SK-N-SH (cell line): ENCODE data around the gene WBP11. TPM values are rescaled to one million over a fixed set of nuclear protein-coding genes. Genes with fewer than 3 reads are reported as not detected.

ENCODE experiments used
- CTCF ChIA-PET: fragments of 300-600, 350-600 bp; formaldehyde crosslinking; extraction: SDS; loops from one replicate; lab custom pipeline; 2021; lab: Yijun Ruan, JAX
- POLR2A ChIA-PET: fragments of 350-600 bp; sonication (Branson Sonifier 250); formaldehyde crosslinking; extraction: SDS; loops from one replicate; lab custom pipeline; 2020; ENCODE audit warnings: antibody characterized with exemption, inconsistent platforms; lab: Yijun Ruan, JAX
- DNase-seq: peaks from one replicate; pipeline ENCODE4 v3.0.0; 2012
- H2AFZ ChIP-seq: fragments of 200-600 bp; sonication (generic); 2 replicates; pipeline ENCODE4 v1.8.1; 2016; ENCODE audit warnings: antibody characterized with exemption, mild to moderate bottlenecking, low read depth
- H3F3A ChIP-seq: fragments of 200-600 bp; sonication (generic); replicated peaks from 2 replicates; pipeline ENCODE3; 2016; ENCODE audit warnings: antibody characterized with exemption, mild to moderate bottlenecking; ENCODE audit not compliant: insufficient read depth
- H3K27ac ChIP-seq, 2 experiments: fragments of 200-500 bp in 1 of 2; fragments of 200-600 bp in 1 of 2; sonication (Bioruptor generic) in 1 of 2; sonication (generic), shearing (Covaris generic) in 1 of 2; 2 replicates each; pipeline versions ENCODE4 v1.5.1 to v1.6.1; 2014 to 2016; ENCODE audit warnings: low read depth in 2 of 2, inconsistent platforms in 1 of 2, low read length in 1 of 2, mild to moderate bottlenecking in 1 of 2, mixed read lengths in 1 of 2
- H3K27me3 ChIP-seq: fragments of 200-600 bp; sonication (generic), shearing (Covaris generic); 2 replicates; pipeline ENCODE4 v1.6.1; 2016; ENCODE audit warnings: mixed run types; ENCODE audit not compliant: insufficient read depth
- H3K36me3 ChIP-seq, 2 experiments: fragments of 200-500 bp in 1 of 2; fragments of 200-600 bp in 1 of 2; sonication (Bioruptor generic) in 1 of 2; sonication (generic) in 1 of 2; replicated peaks in 1 of 2; 2 replicates each; pipeline versions ENCODE3 to v1.5.1; 2014 to 2016; ENCODE audit warnings: low read length in 1 of 2, mild to moderate bottlenecking in 1 of 2; ENCODE audit not compliant: insufficient read depth in 2 of 2, control insufficient read depth in 1 of 2
- H3K4me1 ChIP-seq, 2 experiments: fragments of 200-500 bp in 1 of 2; fragments of 200-600 bp in 1 of 2; sonication (Bioruptor generic) in 1 of 2; sonication (generic), shearing (Covaris generic) in 1 of 2; 2 replicates each; pipeline versions ENCODE4 v1.5.1 to v1.6.1; 2014 to 2016; ENCODE audit warnings: low read depth in 1 of 2, low read length in 1 of 2, mixed run types in 1 of 2; ENCODE audit not compliant: insufficient read depth in 2 of 2, control insufficient read depth in 1 of 2
- H3K4me2 ChIP-seq: fragments of 200-600 bp; sonication (generic), shearing (Covaris generic); 2 replicates; pipeline ENCODE4 v1.6.1; 2017; ENCODE audit warnings: mixed run types
- H3K4me3 ChIP-seq, 2 experiments: fragments of 200-500 bp in 1 of 2; fragments of 200-600 bp in 1 of 2; sonication (Bioruptor generic) in 1 of 2; sonication (generic), shearing (Covaris generic) in 1 of 2; 2 replicates each; pipeline versions ENCODE4 v1.5.1 to v1.8.1; 2014 to 2016; ENCODE audit warnings: low read depth in 2 of 2, inconsistent platforms in 1 of 2, low read length in 1 of 2, mild to moderate bottlenecking in 1 of 2, mixed read lengths in 1 of 2, moderate library complexity in 1 of 2
- H3K79me2 ChIP-seq: fragments of 200-600 bp; sonication (generic); 2 replicates; pipeline ENCODE4 v1.8.1; 2017; ENCODE audit warnings: mild to moderate bottlenecking; ENCODE audit not compliant: insufficient read depth
- H3K9ac ChIP-seq: fragments of 200-600 bp; sonication (generic); 2 replicates; pipeline ENCODE4 v1.6.1; 2017; ENCODE audit warnings: mixed run types
- H3K9me2 ChIP-seq: fragments of 200-600 bp; sonication (generic); 2 replicates; pipeline ENCODE4 v1.6.1; 2017; ENCODE audit warnings: mixed run types
- H3K9me3 ChIP-seq: fragments of 200-600 bp; sonication (generic); 2 replicates; pipeline ENCODE4 v1.6.1; 2017; ENCODE audit warnings: mixed run types, mild to moderate bottlenecking, moderate library complexity
- H4K20me1 ChIP-seq: fragments of 200-600 bp; sonication (generic); 2 replicates; pipeline ENCODE4 v1.6.1; 2017; ENCODE audit warnings: mild to moderate bottlenecking, mixed run types; ENCODE audit not compliant: insufficient read depth
- CHD2 ChIP-seq: fragments of 150-350 bp; IDR thresholded peaks from 2 replicates; pipeline ENCODE4 v1.6.1; 2018; ENCODE audit warnings: low read length; ENCODE audit not compliant: partially characterized antibody
- EP300 ChIP-seq, 2 experiments: IDR thresholded peaks; 2 replicates each; pipeline versions ENCODE4 v1.4.0 to v1.6.1; 2012; ENCODE audit warnings: borderline replicate concordance in 1 of 2, low read depth in 1 of 2, low read length in 1 of 2
- FOSL2 ChIP-seq: IDR thresholded peaks from 2 replicates; pipeline ENCODE4 v1.4.0; 2012; ENCODE audit warnings: low read depth, mild to moderate bottlenecking, moderate library complexity, borderline replicate concordance
- FOXM1 ChIP-seq: IDR thresholded peaks from 2 replicates; pipeline ENCODE4 v1.4.0; 2012; ENCODE audit warnings: low read depth, mild to moderate bottlenecking
- GATA2 ChIP-seq: sonication (generic); formaldehyde crosslinking; IDR thresholded peaks from 2 replicates; pipeline ENCODE4 v1.5.0; 2020; ENCODE audit warnings: mild to moderate bottlenecking, missing genetic modification reagents
- IRF3 ChIP-seq: fragments of 150-350 bp; IDR thresholded peaks from 2 replicates; pipeline ENCODE4 v1.6.1; 2016; ENCODE audit warnings: mild to moderate bottlenecking, low read depth, low read length
- JUND ChIP-seq: IDR thresholded peaks from 2 replicates; pipeline ENCODE4 v1.4.0; 2012
- NFIC ChIP-seq: IDR thresholded peaks from 2 replicates; pipeline ENCODE4 v1.4.0; 2012; ENCODE audit warnings: borderline replicate concordance
- RAD21 ChIP-seq: IDR thresholded peaks from 2 replicates; pipeline ENCODE4 v1.6.1; 2012; ENCODE audit warnings: mild to moderate bottlenecking, low read length
- RFX5 ChIP-seq: IDR thresholded peaks from 2 replicates; pipeline ENCODE4 v1.6.1; 2012; ENCODE audit warnings: mild to moderate bottlenecking, improper control_type of control experiment, low read length
- RXRA ChIP-seq: IDR thresholded peaks from 2 replicates; pipeline ENCODE4 v1.4.0; 2012; ENCODE audit warnings: low read depth, mild to moderate bottlenecking, borderline replicate concordance
- SMC3 ChIP-seq: IDR thresholded peaks from 2 replicates; pipeline ENCODE4 v1.6.1; 2012; ENCODE audit warnings: low read depth, low read length, improper control_type of control experiment
- TAF1 ChIP-seq: IDR thresholded peaks from 2 replicates; pipeline ENCODE4 v1.6.1; 2012; ENCODE audit warnings: low read depth, mild to moderate bottlenecking, low read length, moderate library complexity, borderline replicate concordance
- TCF12 ChIP-seq: IDR thresholded peaks from 2 replicates; pipeline ENCODE4 v1.4.0; 2012
- USF1 ChIP-seq: IDR thresholded peaks from 2 replicates; pipeline ENCODE4 v1.4.0; 2012; ENCODE audit warnings: low read depth, borderline replicate concordance
- USF2 ChIP-seq: fragments of 150-350 bp; IDR thresholded peaks from 2 replicates; pipeline ENCODE4 v1.6.1; 2017; ENCODE audit warnings: antibody characterized with exemption, low read length, low read depth, borderline replicate concordance
- YY1 ChIP-seq: IDR thresholded peaks from 2 replicates; pipeline ENCODE4 v1.4.0; 2012; ENCODE audit warnings: low read depth, mild to moderate bottlenecking
- ZBTB33 ChIP-seq: IDR thresholded peaks from 2 replicates; pipeline ENCODE4 v1.4.0; 2012; ENCODE audit warnings: low read depth, borderline replicate concordance
- WGBS: methylation state at CpG from one replicate; pipeline ENCODE4 v1.1.6; 2017; ENCODE audit warnings: low lambda C conversion rate; 5-methylcytosine and 5-hydroxymethylcytosine counted together
- polyA plus RNA-seq, 3 experiments: library from polyadenylated mRNA; depleted of rRNA; stranded (reverse); fragments of >200 nt; gene quantifications; 2 replicates each; pipeline ENCODE4 v1.2.3, GENCODE V29; 2012

The WBP11 gene
- polyA plus RNA-seq, 1 of the 3 experiments (the other 2 are of a cell fraction) = 18.7 TPM

GRCh38 chr12:14777271-14777670 is 26.0 kb downstream of the WBP11 start:
- no peak for TF ChIP-seq CHD2
- TF ChIP-seq SMC3 = no peak
- no peak for TF ChIP-seq GATA2 (CRISPR knock-in tag)
- no peak for TF ChIP-seq EP300 (IDR thresholded peaks at IDR 0.05; ENCODE audit: borderline replicate concordance in 1 of 2, low read depth in 1 of 2, low read length in 1 of 2)
- TF ChIP-seq FOSL2 = no peak
- no peak for TF ChIP-seq USF1
- TF ChIP-seq TCF12 = no peak
- TF ChIP-seq USF2 = no peak
- TF ChIP-seq ZBTB33 = no peak
- TF ChIP-seq FOXM1 = no peak
- no peak for TF ChIP-seq NFIC
- TF ChIP-seq RXRA = no peak
- TF ChIP-seq RAD21 = no peak
- TF ChIP-seq RFX5 = no peak
- no peak for TF ChIP-seq YY1
- TF ChIP-seq IRF3 = no peak
- no peak for TF ChIP-seq TAF1
- no peak for TF ChIP-seq JUND
- ChIA-PET CTCF (interaction anchor here (1.2 kb wide), 1 partner anchor 25 kb away, joined by 3 read pairs; no protein-coding TSS in a partner anchor), POLR2A (no interaction called here)
- no peaks in the 10 kb centered on the region for H3K9me3 ChIP-seq
- no peak overlapping the region for H3K4me2 ChIP-seq
- no peaks in the 10 kb centered on the region; a peak in 2 of 4 replicates for H3K4me1 ChIP-seq
- H3K4me3 ChIP-seq = no peak overlapping the region
- H3K79me2 ChIP-seq = peaks cover 26% of the 10 kb centered on the region
- 44% methylated on average over 3 of the region's 3 CpGs for WGBS
- no peak overlapping the region for H3K27ac ChIP-seq
- H3K36me3 ChIP-seq = no peaks in the 10 kb centered on the region
- DNase-seq = no peak
- H3K9me2 ChIP-seq = no peaks in the 10 kb centered on the region
- no peak overlapping the region for H2AFZ ChIP-seq
- no peaks in the 10 kb centered on the region for H4K20me1 ChIP-seq
- no peaks in the 10 kb centered on the region for H3K27me3 ChIP-seq
- peaks cover 17% of the 10 kb centered on the region for H3F3A ChIP-seq
- no peak overlapping the region for H3K9ac ChIP-seq
